ENCODE results near the gene SCFD2.

Gene SCFD2

DNA sequence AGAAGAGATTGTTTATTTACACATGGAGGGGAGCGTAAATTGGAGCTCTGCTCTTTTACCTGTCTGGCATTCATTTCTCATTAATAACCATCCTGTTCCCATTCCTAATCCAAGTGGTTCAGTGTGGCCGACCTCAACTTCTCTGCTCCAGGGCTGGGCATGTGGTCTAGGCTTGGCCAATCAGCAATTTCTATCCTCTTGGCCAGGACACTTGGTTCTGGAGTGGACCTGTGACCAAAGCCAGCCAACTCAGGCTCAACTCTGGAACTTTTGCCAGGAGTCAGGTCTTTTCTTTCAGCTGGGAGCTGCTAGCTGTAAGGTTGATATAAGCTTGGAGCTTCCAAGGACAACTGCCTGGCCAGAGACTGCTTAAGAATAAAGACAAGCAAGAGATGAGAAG, 519.4 kb downstream of the SCFD2 start:
- Histone ChIP-seq H3K4me3 (replicated peaks; ENCODE audit: insufficient read depth, low read length) (no peak overlapping the region), H3K27me3 (ENCODE audit: insufficient read depth, poor library complexity, severe bottlenecking) (no peaks in the 10 kb centered on the region), H3K27ac (replicated peaks) (no peak overlapping the region)
- no peak for DNase-seq (ENCODE audit: low read depth in 1 of 2, low spot score in 1 of 2)
- TF ChIP-seq POLR2AphosphoS5 (IDR thresholded peaks at IDR 0.05; ENCODE audit: low read depth), result no peak
- TF ChIP-seq, protein P1, sequence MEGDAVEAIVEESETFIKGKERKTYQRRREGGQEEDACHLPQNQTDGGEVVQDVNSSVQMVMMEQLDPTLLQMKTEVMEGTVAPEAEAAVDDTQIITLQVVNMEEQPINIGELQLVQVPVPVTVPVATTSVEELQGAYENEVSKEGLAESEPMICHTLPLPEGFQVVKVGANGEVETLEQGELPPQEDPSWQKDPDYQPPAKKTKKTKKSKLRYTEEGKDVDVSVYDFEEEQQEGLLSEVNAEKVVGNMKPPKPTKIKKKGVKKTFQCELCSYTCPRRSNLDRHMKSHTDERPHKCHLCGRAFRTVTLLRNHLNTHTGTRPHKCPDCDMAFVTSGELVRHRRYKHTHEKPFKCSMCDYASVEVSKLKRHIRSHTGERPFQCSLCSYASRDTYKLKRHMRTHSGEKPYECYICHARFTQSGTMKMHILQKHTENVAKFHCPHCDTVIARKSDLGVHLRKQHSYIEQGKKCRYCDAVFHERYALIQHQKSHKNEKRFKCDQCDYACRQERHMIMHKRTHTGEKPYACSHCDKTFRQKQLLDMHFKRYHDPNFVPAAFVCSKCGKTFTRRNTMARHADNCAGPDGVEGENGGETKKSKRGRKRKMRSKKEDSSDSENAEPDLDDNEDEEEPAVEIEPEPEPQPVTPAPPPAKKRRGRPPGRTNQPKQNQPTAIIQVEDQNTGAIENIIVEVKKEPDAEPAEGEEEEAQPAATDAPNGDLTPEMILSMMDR (IDR thresholded peaks at IDR 0.05; ENCODE audit: insufficient read depth, low read length), result no peak
- TF ChIP-seq, protein P2, sequence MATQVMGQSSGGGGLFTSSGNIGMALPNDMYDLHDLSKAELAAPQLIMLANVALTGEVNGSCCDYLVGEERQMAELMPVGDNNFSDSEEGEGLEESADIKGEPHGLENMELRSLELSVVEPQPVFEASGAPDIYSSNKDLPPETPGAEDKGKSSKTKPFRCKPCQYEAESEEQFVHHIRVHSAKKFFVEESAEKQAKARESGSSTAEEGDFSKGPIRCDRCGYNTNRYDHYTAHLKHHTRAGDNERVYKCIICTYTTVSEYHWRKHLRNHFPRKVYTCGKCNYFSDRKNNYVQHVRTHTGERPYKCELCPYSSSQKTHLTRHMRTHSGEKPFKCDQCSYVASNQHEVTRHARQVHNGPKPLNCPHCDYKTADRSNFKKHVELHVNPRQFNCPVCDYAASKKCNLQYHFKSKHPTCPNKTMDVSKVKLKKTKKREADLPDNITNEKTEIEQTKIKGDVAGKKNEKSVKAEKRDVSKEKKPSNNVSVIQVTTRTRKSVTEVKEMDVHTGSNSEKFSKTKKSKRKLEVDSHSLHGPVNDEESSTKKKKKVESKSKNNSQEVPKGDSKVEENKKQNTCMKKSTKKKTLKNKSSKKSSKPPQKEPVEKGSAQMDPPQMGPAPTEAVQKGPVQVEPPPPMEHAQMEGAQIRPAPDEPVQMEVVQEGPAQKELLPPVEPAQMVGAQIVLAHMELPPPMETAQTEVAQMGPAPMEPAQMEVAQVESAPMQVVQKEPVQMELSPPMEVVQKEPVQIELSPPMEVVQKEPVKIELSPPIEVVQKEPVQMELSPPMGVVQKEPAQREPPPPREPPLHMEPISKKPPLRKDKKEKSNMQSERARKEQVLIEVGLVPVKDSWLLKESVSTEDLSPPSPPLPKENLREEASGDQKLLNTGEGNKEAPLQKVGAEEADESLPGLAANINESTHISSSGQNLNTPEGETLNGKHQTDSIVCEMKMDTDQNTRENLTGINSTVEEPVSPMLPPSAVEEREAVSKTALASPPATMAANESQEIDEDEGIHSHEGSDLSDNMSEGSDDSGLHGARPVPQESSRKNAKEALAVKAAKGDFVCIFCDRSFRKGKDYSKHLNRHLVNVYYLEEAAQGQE (IDR thresholded peaks at IDR 0.05; ENCODE audit: insufficient replicate concordance, low read depth), result no peak
- no peak for TF ChIP-seq SPI1 (IDR thresholded peaks at IDR 0.05; ENCODE audit: borderline replicate concordance, low read depth)
- no peak for TF ChIP-seq GABPA (IDR thresholded peaks at IDR 0.05; ENCODE audit: low read depth)

DNA sequence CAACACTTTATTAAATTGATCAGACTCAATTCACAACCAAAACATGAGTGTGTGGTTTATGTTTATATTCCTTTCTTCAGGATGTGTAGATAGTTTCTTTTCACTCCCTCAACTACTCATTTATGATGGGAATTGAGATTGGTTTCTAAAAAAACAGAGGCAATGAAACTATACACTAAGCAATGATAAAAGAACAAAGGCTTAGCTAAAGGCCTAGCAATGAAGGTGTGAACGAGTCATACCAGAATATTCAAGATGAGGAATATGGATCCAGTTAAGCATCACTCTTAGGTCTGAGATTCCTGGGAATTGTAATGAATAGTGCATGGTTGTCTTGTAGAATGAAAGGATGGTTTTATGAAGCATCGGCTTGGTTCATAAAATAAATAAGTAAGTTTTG, 521.3 kb downstream of the SCFD2 start:
- DNase-seq (ENCODE audit: low read depth in 1 of 2, low spot score in 1 of 2), result no peak
- H3K27ac ChIP-seq (replicated peaks), result no peak overlapping the region
- H3K4me3 ChIP-seq (replicated peaks; ENCODE audit: insufficient read depth, low read length), result no peak overlapping the region
- no peak for TF ChIP-seq POLR2AphosphoS5 (IDR thresholded peaks at IDR 0.05; ENCODE audit: low read depth)
- TF ChIP-seq GABPA (IDR thresholded peaks at IDR 0.05; ENCODE audit: low read depth), result no peak
- TF ChIP-seq, protein P1 (IDR thresholded peaks at IDR 0.05; ENCODE audit: insufficient read depth, low read length), result no peak
- no peak for TF ChIP-seq SPI1 (IDR thresholded peaks at IDR 0.05; ENCODE audit: borderline replicate concordance, low read depth)
- TF ChIP-seq, protein P2 (IDR thresholded peaks at IDR 0.05; ENCODE audit: insufficient replicate concordance, low read depth), result no peak
- H3K27me3 ChIP-seq (ENCODE audit: insufficient read depth, poor library complexity, severe bottlenecking), result no peaks in the 10 kb centered on the region

DNA sequence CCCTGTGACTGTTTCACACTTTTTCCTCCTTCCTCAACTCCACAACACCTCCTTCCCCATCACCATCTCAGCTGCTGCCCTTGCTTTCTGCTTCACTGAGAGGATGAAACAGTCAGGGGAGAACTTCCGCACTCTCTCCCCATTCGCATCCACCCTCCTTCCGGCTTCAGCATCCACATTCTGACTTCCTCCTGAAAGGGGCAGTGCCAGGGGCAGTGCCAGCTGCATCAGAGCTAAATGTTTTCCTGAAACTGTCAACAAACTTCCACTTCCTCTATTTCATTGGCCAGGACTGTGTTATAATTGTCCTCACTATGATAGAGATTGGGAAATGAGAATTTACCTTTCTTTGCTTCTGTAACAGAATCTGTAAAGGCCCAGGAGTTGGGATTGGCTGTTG, 521.9 kb downstream of the SCFD2 start:
- no peaks in the 10 kb centered on the region for H3K27me3 ChIP-seq (ENCODE audit: insufficient read depth, poor library complexity, severe bottlenecking)
- no peak overlapping the region for H3K27ac ChIP-seq (replicated peaks)
- peak; percentile 21 to 67 for DNase-seq (ENCODE audit: low read depth in 1 of 2, low spot score in 1 of 2)
- TF ChIP-seq GABPA (IDR thresholded peaks at IDR 0.05; ENCODE audit: low read depth) (peak; percentile 46), SPI1 (IDR thresholded peaks at IDR 0.05; ENCODE audit: borderline replicate concordance, low read depth) (peak; percentile 98), POLR2AphosphoS5 (IDR thresholded peaks at IDR 0.05; ENCODE audit: low read depth) (no peak)
- TF ChIP-seq, protein P1 (IDR thresholded peaks at IDR 0.05; ENCODE audit: insufficient read depth, low read length), result no peak
- H3K4me3 ChIP-seq (replicated peaks; ENCODE audit: insufficient read depth, low read length), result no peak overlapping the region

DNA sequence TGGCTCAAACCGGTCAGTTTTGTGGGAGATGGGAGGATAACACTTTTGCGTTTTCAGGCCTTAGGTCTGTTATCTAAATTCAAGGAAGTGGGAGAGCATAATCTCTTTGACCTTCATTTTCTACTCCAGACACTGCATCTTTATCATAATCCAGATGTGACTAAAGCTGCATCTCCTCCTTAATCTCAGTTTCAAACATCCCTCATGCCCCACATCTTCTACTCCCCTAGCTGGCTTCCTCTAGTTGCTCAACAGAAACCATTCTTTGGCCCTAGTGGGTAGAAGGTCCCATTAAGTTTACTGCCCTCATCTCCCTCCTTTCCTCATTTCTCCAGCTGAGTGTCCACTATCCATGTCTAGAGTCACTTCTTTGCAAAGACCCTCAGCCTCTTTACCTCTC, 522.5 kb downstream of the SCFD2 start:
- TF ChIP-seq, protein P1 (IDR thresholded peaks at IDR 0.05; ENCODE audit: insufficient read depth, low read length), result no peak
- TF ChIP-seq SPI1 (IDR thresholded peaks at IDR 0.05; ENCODE audit: borderline replicate concordance, low read depth) (no peak), GABPA (IDR thresholded peaks at IDR 0.05; ENCODE audit: low read depth) (no peak), POLR2AphosphoS5 (IDR thresholded peaks at IDR 0.05; ENCODE audit: low read depth) (no peak)
- TF ChIP-seq, protein P2 (IDR thresholded peaks at IDR 0.05; ENCODE audit: insufficient replicate concordance, low read depth), result no peak
- H3K27ac ChIP-seq (replicated peaks), result no peak overlapping the region
- H3K27me3 ChIP-seq (ENCODE audit: insufficient read depth, poor library complexity, severe bottlenecking), result no peaks in the 10 kb centered on the region
- DNase-seq (ENCODE audit: low read depth in 1 of 2, low spot score in 1 of 2), result no peak
- no peak overlapping the region for H3K4me3 ChIP-seq (replicated peaks; ENCODE audit: insufficient read depth, low read length)

All from HL-60 (cell line).